Right renal cortex interstitium (tissue), 3 donors: ENCODE data around the gene NXPE3. TPM values are rescaled to one million over a fixed set of nuclear protein-coding genes. Genes with fewer than 3 reads are reported as not detected.

Source experiments
- DNase-seq, 3 donors: peaks; one replicate each; pipeline ENCODE4 v3.0.0-alpha.2; 2013; ENCODE audit warnings: low read depth in 3 of 3, low spot score in 2 of 3
- polyA plus RNA-seq, 3 donors: library from polyadenylated mRNA; unstranded; fragments of 120-200 nt; gene quantifications; one replicate each; pipeline ENCODE4 v1.2.1, GENCODE V29; 2013; ENCODE audit not compliant: insufficient read length in 3 of 3

The NXPE3 gene
- polyA plus RNA-seq, 3 donors = 6.7 to 8.2 (median 6.8) TPM

GRCh38 chr3:101867996-101868395 is 89.0 kb downstream of the NXPE3 start:
- DNase-seq = no peak

- DNase-seq = no peak
Measured at GRCh38 chr3:101868534-101869464, 89.8 kb downstream of the NXPE3 start.

- DNase-seq = no peak
Measured at GRCh38 chr3:101870138-101870537, 91.1 kb downstream of the NXPE3 start.

- no peak for DNase-seq
Measured at GRCh38 chr3:101873619-101874018, 94.6 kb downstream of the NXPE3 start.

- DNase-seq = no peak
Measured at GRCh38 chr3:101876142-101876541, 97.1 kb downstream of the NXPE3 start.

Other genes with a start within 250 kb of the NXPE3 start
- gene TRMT10C, start 217.3 kb upstream of the NXPE3 start, polyA plus RNA-seq = 10 to 100 TPM; 38.7 to 44.5 (median 38.9) TPM
- gene PCNP, start 205.0 kb upstream of the NXPE3 start, polyA plus RNA-seq = 100 to 1,000 TPM; 201 to 231 (median 227) TPM
- 10 to 100 TPM; 22.1 to 25.0 (median 22.2) TPM for gene ZBTB11, start 102.1 kb upstream of the NXPE3 start, polyA plus RNA-seq
- 1,000 to 10,000 TPM; 1,608 to 1,752 (median 1,649) TPM for gene RPL24, start 92.5 kb upstream of the NXPE3 start, polyA plus RNA-seq
- gene CEP97, start 54.6 kb upstream of the NXPE3 start, polyA plus RNA-seq = 10 to 100 TPM; 13.9 to 15.5 (median 14.4) TPM
- gene NFKBIZ, start 70.3 kb downstream of the NXPE3 start, polyA plus RNA-seq = 10 to 100 TPM in 1 of 3 donors, 1 to 10 TPM in 2; 5.1 to 10.2 (median 6.3) TPM